Neuronal stem cell (in vitro differentiated cells): ENCODE data around the gene SPOCK1.

ENCODE experiments used
- DNase-seq: peaks from one replicate; pipeline ENCODE4 v3.0.0-alpha.2; 2013; ENCODE audit warnings: low spot score
- H2AFZ ChIP-seq: one replicate; pipeline ENCODE4 v1.6.1; 2013; ENCODE audit warnings: mild to moderate bottlenecking, low read length, inconsistent platforms
- H2AK5ac ChIP-seq: 2 replicates; pipeline ENCODE4 v1.6.1; 2013; ENCODE audit warnings: low read depth, mild to moderate bottlenecking, inconsistent platforms, low read length, moderate library complexity, mixed read lengths
- H2BK120ac ChIP-seq: 2 replicates; pipeline ENCODE4 v1.6.1; 2013; ENCODE audit warnings: low read depth, mild to moderate bottlenecking, inconsistent platforms, low read length, moderate library complexity, mixed read lengths
- H2BK12ac ChIP-seq: one replicate; pipeline ENCODE4 v1.6.1; 2013; ENCODE audit warnings: low read length, inconsistent platforms
- H2BK15ac ChIP-seq: 2 replicates; pipeline ENCODE4 v1.6.1; 2013; ENCODE audit warnings: mild to moderate bottlenecking, low read length, inconsistent platforms, mixed read lengths
- H2BK5ac ChIP-seq: one replicate; pipeline ENCODE4 v1.6.1; 2013; ENCODE audit warnings: inconsistent platforms, mild to moderate bottlenecking, low read length, moderate library complexity
- H3K14ac ChIP-seq: one replicate; pipeline ENCODE4 v1.6.1; 2013; ENCODE audit warnings: low read length, inconsistent platforms
- H3K18ac ChIP-seq: 2 replicates; pipeline ENCODE4 v1.6.1; 2013; ENCODE audit warnings: low read length, inconsistent platforms
- H3K23ac ChIP-seq: 2 replicates; pipeline ENCODE4 v1.6.1; 2013; ENCODE audit warnings: low read depth, mild to moderate bottlenecking, mixed read lengths, low read length, inconsistent platforms; ENCODE audit not compliant: poor library complexity
- H3K27ac ChIP-seq: replicated peaks from 3 replicates; pipeline ENCODE4 v1.5.1; 2013; ENCODE audit warnings: low read length, inconsistent platforms
- H3K27me3 ChIP-seq, 3 experiments: 2 replicates each; pipeline ENCODE4 v1.6.1; 2013; ENCODE audit warnings: low read length in 3 of 3, mild to moderate bottlenecking in 2 of 3, inconsistent platforms in 1 of 3, low read depth in 1 of 3, mixed read lengths in 1 of 3, moderate library complexity in 1 of 3; ENCODE audit not compliant: control insufficient read depth in 3 of 3, insufficient read depth in 3 of 3
- H3K36me3 ChIP-seq, 2 donors: replicated peaks in 1 of 2; 2 replicates each; pipeline ENCODE4 v1.6.1; 2013; ENCODE audit warnings: low read length in 2 of 2; ENCODE audit not compliant: control insufficient read depth in 2 of 2, insufficient read depth in 2 of 2
- H3K4ac ChIP-seq: 2 replicates; pipeline ENCODE4 v1.6.1; 2013; ENCODE audit warnings: inconsistent platforms, mild to moderate bottlenecking, low read length, moderate library complexity
- H3K4me1 ChIP-seq, 2 donors: 1 replicate in 1 of 2; 2 replicates in 1 of 2; pipeline ENCODE4 v1.6.1; 2013; ENCODE audit warnings: low read length in 2 of 2, low read depth in 1 of 2; ENCODE audit not compliant: control insufficient read depth in 2 of 2, insufficient read depth in 1 of 2
- H3K4me2 ChIP-seq: one replicate; pipeline ENCODE4 v1.6.1; 2013; ENCODE audit warnings: mild to moderate bottlenecking, low read length, inconsistent platforms; ENCODE audit not compliant: insufficient read depth, poor library complexity, severe bottlenecking
- H3K4me3 ChIP-seq, 2 donors: 2 replicates each; pipeline ENCODE4 v1.5.1; 2013; ENCODE audit warnings: low read length in 2 of 2, mild to moderate bottlenecking in 2 of 2, inconsistent platforms in 1 of 2, moderate library complexity in 1 of 2
- H3K79me1 ChIP-seq: one replicate; pipeline ENCODE4 v1.6.1; 2013; ENCODE audit warnings: low read depth, mild to moderate bottlenecking, inconsistent platforms, low read length, moderate library complexity
- H3K9ac ChIP-seq: one replicate; pipeline ENCODE4 v1.6.1; 2013; ENCODE audit warnings: mild to moderate bottlenecking, low read depth, low read length, inconsistent platforms; ENCODE audit not compliant: poor library complexity
- H3K9me3 ChIP-seq, 2 donors: replicated peaks in 1 of 2; 2 replicates each; pipeline versions ENCODE3 to v1.6.1; 2013; ENCODE audit warnings: low read length in 2 of 2, mild to moderate bottlenecking in 2 of 2, inconsistent platforms in 1 of 2, low read depth in 1 of 2, mixed read lengths in 1 of 2, moderate library complexity in 1 of 2; ENCODE audit not compliant: control insufficient read depth in 2 of 2, insufficient read depth in 1 of 2
- H4K8ac ChIP-seq: one replicate; pipeline ENCODE4 v1.6.1; 2013; ENCODE audit warnings: low read depth, mild to moderate bottlenecking, inconsistent platforms, low read length, moderate library complexity
- H4K91ac ChIP-seq: one replicate; pipeline ENCODE4 v1.6.1; 2013; ENCODE audit warnings: low read length, low read depth, mild to moderate bottlenecking, inconsistent platforms; ENCODE audit not compliant: poor library complexity
- WGBS, 2 donors: extraction: QIAGEN DNeasy Blood & Tissue Kit; methylation state at CpG; one replicate each; pipeline ENCODE4 v1.1.7; 2013; ENCODE audit warnings: missing lambda C conversion rate in 2 of 2, mixed read lengths in 1 of 2; ENCODE audit not compliant: insufficient read length in 2 of 2, insufficient replicate concordance in 1 of 2; ENCODE audit errors: extremely low coverage in 2 of 2; 5-methylcytosine and 5-hydroxymethylcytosine counted together

The SPOCK1 gene

DNA sequence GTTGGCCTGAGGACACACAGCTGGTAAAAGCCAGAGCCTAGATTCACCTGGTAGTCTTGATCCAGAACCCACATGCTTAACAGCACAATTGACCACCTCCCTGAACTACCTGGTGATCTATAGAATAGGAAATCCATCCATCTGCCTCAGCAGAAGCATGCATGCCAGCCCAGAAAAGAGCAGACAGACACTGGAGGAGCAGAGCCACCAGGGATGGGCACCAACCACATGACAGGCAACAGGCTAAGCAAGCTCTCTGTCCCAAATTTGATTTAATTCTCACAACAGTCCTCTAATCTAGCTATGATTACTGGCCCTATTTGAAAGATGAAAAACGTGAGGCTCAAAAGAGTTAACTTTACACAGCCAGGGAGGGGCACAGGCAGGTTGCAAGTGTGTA lies 208.1 kb downstream of the SPOCK1 start:
- H3K27ac ChIP-seq, result no peak overlapping the region
- H2AK5ac ChIP-seq, result no peak overlapping the region
- no peak overlapping the region for H4K91ac ChIP-seq
- H2BK15ac ChIP-seq, result no peak overlapping the region
- H2BK5ac ChIP-seq, result no peak overlapping the region
- no CpG with 5 or more reads among the region's 1 CpG for WGBS, 2 donors
- no peak overlapping the region for H3K9ac ChIP-seq
- DNase-seq, result no peak
- no peak overlapping the region for H2AFZ ChIP-seq
- no peak overlapping the region for H2BK12ac ChIP-seq
- no peaks in the 10 kb centered on the region for H3K79me1 ChIP-seq
- H3K14ac ChIP-seq, result no peak overlapping the region
- H3K4me1 ChIP-seq, result peaks cover 3 to 5% of the 10 kb centered on the region in 2 donors
- no peak overlapping the region for H3K4ac ChIP-seq
- H3K18ac ChIP-seq, result no peak overlapping the region
- H3K23ac ChIP-seq, result no peak overlapping the region
- H4K8ac ChIP-seq, result no peak overlapping the region
- no peaks in the 10 kb centered on the region for H3K27me3 ChIP-seq
- no peak overlapping the region for H2BK120ac ChIP-seq
- H3K4me2 ChIP-seq, result no peak overlapping the region
- no peaks in the 10 kb centered on the region for H3K9me3 ChIP-seq
- no peaks in the 10 kb centered on the region for H3K36me3 ChIP-seq
- H3K4me3 ChIP-seq, result no peak overlapping the region

DNA sequence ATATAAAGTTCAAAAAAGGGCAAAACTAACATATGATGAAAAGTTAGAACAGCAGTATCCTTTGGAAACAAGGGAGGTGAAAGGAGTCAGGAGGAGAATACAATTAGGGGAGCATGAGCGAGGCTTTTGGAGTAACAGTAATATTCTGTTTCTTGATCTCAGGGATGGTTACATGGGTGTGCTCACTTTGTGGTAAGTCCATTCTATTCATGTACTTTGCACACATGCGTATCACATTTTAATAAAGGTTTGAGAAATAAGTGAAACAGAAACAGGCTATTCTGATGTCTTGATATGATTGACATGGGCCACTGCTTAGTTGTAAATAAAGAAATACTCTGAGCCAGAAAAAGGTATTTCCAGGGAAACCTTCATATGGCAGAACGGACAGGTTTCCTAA lies 208.8 kb downstream of the SPOCK1 start:
- H3K4me2 ChIP-seq, result no peak overlapping the region
- H2BK5ac ChIP-seq, result no peak overlapping the region
- no peak overlapping the region for H2BK120ac ChIP-seq
- peaks cover 2 to 6% of the 10 kb centered on the region in 2 donors for H3K4me1 ChIP-seq
- no peak overlapping the region for H2BK12ac ChIP-seq
- H2BK15ac ChIP-seq, result no peak overlapping the region
- no peak overlapping the region for H3K4ac ChIP-seq
- H3K23ac ChIP-seq, result no peak overlapping the region
- no peak overlapping the region for H4K8ac ChIP-seq
- no peak overlapping the region for H3K27ac ChIP-seq
- no peak overlapping the region for H2AK5ac ChIP-seq
- no peaks in the 10 kb centered on the region for H3K27me3 ChIP-seq
- H3K79me1 ChIP-seq, result no peaks in the 10 kb centered on the region
- H3K9me3 ChIP-seq, result no peaks in the 10 kb centered on the region
- no peaks in the 10 kb centered on the region for H3K36me3 ChIP-seq
- DNase-seq, result no peak
- no peak overlapping the region for H3K9ac ChIP-seq
- H3K14ac ChIP-seq, result no peak overlapping the region
- no CpG with 5 or more reads among the region's 3 CpGs for WGBS, 2 donors
- H3K18ac ChIP-seq, result no peak overlapping the region
- H2AFZ ChIP-seq, result no peak overlapping the region
- no peak overlapping the region for H4K91ac ChIP-seq
- H3K4me3 ChIP-seq, result no peak overlapping the region

GRCh38 chr5:137289856-137290255 lies 209.3 kb downstream of the SPOCK1 start:
- no peaks in the 10 kb centered on the region for H3K79me1 ChIP-seq
- H2BK5ac ChIP-seq, result no peak overlapping the region
- no peak overlapping the region for H2BK120ac ChIP-seq
- no peak overlapping the region for H3K18ac ChIP-seq
- H3K27me3 ChIP-seq, result no peaks in the 10 kb centered on the region
- no peak overlapping the region for H3K27ac ChIP-seq
- WGBS, 2 donors, result no CpG with 5 or more reads among the region's 1 CpG
- no peak for DNase-seq
- no peak overlapping the region for H3K4ac ChIP-seq
- no peaks in the 10 kb centered on the region for H3K9me3 ChIP-seq
- H3K9ac ChIP-seq, result no peak overlapping the region
- no peak overlapping the region for H4K8ac ChIP-seq
- H3K36me3 ChIP-seq, result no peaks in the 10 kb centered on the region
- no peak overlapping the region for H2BK15ac ChIP-seq
- no peak overlapping the region for H3K23ac ChIP-seq
- no peak overlapping the region for H2AK5ac ChIP-seq
- H2AFZ ChIP-seq, result no peak overlapping the region
- no peak overlapping the region for H3K4me2 ChIP-seq
- H3K4me1 ChIP-seq, result peaks cover 2 to 8% of the 10 kb centered on the region in 2 donors
- no peak overlapping the region for H4K91ac ChIP-seq
- H3K4me3 ChIP-seq, result no peak overlapping the region
- H3K14ac ChIP-seq, result no peak overlapping the region
- no peak overlapping the region for H2BK12ac ChIP-seq

GRCh38 chr5:137287569-137287968 lies 211.6 kb downstream of the SPOCK1 start:
- H4K8ac ChIP-seq, result no peak overlapping the region
- H3K27ac ChIP-seq, result no peak overlapping the region
- no peak overlapping the region for H4K91ac ChIP-seq
- H2BK5ac ChIP-seq, result no peak overlapping the region
- H3K4me3 ChIP-seq, result no peak overlapping the region
- no peak overlapping the region for H3K14ac ChIP-seq
- H3K4me2 ChIP-seq, result no peak overlapping the region
- no peak overlapping the region for H2BK15ac ChIP-seq
- no peak overlapping the region for H3K4ac ChIP-seq
- H2BK120ac ChIP-seq, result no peak overlapping the region
- no CpG with 5 or more reads among the region's 2 CpGs for WGBS, 2 donors
- no peak overlapping the region for H3K18ac ChIP-seq
- no peak overlapping the region for H3K9ac ChIP-seq
- H3K4me1 ChIP-seq, result peaks cover 2 to 8% of the 10 kb centered on the region in 2 donors
- H3K79me1 ChIP-seq, result no peaks in the 10 kb centered on the region
- H2BK12ac ChIP-seq, result no peak overlapping the region
- H2AFZ ChIP-seq, result no peak overlapping the region
- DNase-seq, result no peak
- no peaks in the 10 kb centered on the region for H3K36me3 ChIP-seq
- no peak overlapping the region for H3K23ac ChIP-seq
- no peaks in the 10 kb centered on the region for H3K9me3 ChIP-seq
- no peak overlapping the region for H2AK5ac ChIP-seq
- no peaks in the 10 kb centered on the region for H3K27me3 ChIP-seq
